HG03280 (cell line): ENCODE results near the gene MINDY4.
"Not testable (repeated sequence)": the region's sequence is repeated elsewhere in the genome, so short reads cannot be mapped to it uniquely, and the experiment has no call there.

Source experiments
- ATAC-seq: cut with Tn5 transposase; IDR thresholded peaks from one replicate; pipeline ENCODE4 v1.9.1; 2021; ENCODE audit warnings: mild to moderate bottlenecking, moderate library complexity; ENCODE audit not compliant: unreplicated experiment

Gene MINDY4

GRCh38 chr7:30829471-30829870 is 58.3 kb downstream of the MINDY4 start:
- no peak for ATAC-seq

GRCh38 chr7:30831227-30831626 is 60.0 kb downstream of the MINDY4 start:
- no peak for ATAC-seq

DNA sequence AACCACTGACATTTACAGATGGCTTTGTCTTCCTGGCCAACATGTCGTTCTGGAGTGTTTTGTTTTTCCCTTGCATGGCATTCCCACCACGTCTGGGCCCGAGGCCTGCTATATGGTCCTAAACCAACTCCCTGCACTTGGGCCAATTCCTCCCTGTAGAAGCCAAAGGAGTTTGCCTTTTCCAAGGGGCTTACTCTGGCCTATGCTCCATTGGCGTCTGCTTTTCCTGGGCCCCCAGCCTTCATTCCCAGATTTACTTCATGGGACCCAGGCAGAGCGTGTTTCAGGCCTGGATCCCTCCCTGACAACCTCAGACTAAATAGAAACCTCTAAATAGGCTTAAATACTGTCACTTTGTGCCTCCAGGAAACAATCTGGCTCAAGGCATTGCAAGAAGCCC is 60.7 kb downstream of the MINDY4 start:
- no peak for ATAC-seq

DNA sequence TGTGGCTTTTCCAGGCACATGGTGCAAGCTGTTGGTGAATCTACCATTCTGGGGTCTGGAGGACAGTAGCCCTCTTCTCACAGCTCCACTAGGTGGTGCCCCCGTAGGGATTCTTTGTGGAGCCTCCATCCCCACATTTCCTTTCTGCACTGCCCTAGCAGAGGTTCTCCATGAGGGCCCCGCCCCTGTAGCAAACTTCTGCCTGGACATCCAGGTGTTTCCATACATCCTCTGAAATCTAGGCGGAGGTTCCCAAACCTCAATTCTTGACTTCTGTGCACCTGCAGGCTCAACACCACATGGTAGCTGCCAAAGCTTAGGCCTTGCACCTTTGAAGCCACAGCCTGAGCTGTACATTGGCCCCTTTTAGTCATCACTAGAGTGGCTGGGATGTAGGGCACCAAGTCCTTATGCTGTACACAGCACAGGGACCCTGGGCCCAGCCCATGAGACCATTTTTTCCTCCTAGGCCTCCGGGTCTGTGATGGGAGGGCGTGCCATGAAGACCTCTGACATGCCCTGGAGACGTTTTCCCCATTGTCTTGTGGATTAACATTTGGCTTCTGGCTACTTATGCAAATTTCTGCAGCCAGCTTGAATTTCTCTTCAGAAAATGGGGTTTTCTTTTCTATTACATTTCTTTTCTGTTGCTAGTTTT is 62.9 kb downstream of the MINDY4 start:
- ATAC-seq, result not testable (repeated sequence)

- ATAC-seq, result no peak
Measured at GRCh38 chr7:30835396-30835915, 64.2 kb downstream of the MINDY4 start.

DNA sequence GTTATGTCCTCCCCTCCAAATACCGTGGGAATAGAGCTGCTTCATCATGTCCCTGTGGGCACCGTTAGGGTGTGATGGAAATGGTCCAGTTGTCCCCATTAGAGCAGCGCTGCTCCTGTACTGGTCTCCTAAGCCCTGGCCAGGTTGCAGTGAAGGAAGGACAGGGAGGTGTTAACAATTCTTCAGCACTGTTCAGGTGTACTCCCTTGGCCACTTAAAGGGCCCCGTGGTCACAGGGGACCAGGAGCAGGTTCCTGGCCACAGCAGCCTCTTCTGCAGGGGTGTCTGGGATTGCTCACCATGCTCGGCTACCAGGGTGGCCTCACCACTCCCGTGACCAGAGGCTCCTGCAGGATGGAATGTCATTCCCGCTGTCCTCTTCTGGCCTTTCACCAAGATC is 65.8 kb downstream of the MINDY4 start:
- no peak for ATAC-seq

DNA sequence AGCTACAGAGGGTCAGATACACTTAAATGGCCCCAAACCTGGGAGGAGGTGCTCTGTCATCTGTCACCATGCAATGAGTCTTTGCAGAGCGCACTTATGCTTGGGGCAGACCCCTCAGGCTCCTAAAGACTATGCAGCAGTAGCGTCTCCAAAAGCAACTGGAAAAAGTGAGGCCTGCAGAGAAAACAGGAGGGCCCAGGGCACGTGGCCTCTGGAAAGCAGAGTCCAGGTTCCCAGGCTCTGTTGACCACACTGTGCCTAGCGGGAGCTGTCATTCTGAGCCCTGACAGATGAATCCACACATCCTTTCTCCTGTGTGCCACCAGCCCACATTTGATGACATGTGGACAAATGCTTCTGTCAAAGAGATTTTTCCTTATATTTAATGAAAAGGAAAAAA is 66.4 kb downstream of the MINDY4 start:
- no peak for ATAC-seq

DNA sequence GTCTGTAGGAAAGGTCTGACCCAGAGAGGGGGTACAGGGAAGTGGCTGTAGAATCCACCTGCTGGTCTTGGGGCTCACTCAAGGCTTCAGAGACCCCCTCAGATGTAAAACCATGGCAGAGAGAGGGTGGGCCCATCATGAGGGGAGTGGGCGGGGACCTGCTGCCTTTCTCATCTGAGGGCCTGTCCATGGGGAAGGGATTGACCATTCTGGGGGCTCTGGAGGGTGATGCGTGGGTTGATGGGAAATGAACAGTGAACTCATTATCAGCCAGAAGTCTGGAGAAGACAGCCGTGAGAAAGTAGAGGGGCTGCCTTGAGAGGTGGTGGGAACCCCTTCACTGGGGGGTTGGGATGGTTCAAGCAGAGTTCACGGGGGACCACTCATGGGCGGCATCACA is 66.8 kb downstream of the MINDY4 start:
- no peak for ATAC-seq

- no peak for ATAC-seq
Measured at GRCh38 chr7:30840141-30841024, 69.2 kb downstream of the MINDY4 start.

DNA sequence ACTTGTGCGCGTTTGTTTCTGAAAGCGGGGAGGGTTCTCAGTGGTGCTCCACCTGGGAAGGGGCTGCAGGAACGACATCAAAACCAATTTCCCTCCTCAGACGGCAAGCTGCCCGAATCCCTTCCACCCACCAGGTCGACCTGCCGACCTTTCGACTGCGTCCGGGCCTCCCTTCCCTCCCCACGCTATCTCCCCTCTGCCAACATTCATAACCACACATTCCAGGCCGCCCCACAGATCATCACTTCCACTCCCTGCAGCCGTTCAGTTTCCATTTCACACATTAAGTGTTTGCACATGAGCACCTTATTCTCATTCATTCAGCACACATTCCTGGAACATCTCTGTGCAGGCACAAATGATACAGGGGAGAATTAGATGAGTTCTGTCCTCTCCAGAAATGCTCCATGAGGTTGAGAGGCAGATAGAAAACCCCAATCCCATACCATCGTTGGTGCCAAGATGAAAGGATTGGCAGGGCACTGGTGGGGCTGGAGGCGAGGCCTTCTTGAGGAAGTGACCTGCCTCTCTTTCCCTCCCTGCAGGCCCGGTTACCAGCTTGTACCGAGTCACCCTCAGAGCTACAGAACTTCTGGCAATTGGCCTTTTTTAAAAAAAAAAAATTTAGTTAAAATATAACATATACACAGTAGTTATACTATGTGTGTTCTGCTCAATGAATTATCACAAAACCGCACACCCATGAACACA is 70.0 kb downstream of the MINDY4 start:
- no peak for ATAC-seq

GRCh38 chr7:30841801-30842541 is 70.8 kb downstream of the MINDY4 start:
- no peak for ATAC-seq

- ATAC-seq, result no peak
Measured at GRCh38 chr7:30842542-30843451, 71.6 kb downstream of the MINDY4 start.

DNA sequence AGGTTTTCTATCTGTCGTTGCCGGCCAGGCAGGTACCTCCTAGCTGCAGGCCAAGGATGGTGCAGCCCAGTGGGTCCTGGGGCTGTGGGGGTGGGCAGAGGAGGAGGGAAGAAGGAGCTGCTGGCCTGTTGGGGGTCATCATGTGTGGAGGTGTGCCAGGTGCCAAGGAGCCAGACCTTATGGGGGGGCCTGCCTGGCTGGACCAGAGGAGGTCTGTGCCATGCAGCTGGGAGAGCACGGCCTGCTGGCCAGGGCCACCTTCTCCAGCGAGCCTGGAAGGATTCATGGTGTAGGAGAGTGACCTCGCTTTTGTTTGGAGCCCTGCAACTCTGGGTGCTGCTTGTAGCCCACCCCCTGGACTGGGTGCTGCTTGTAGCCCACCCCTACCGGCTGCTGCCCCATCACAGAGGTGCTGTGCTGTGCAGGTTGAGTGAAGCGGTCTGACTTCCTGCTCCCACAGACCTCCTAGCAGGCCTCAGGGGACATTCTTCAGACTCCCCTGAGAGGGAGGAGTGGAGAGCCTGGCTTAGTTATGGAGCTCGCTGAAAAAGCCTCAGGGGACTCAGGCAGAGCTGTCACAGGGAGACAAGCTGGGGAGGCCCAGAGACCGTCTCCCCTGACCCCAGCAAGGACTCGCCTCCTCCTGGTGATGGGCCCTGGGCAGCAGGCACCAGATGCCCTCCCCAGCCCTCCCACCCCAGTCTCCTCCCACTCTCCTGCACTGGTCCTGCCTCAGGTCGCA is 72.7 kb downstream of the MINDY4 start:
- ATAC-seq, result no peak

- no peak for ATAC-seq
Measured at GRCh38 chr7:30844483-30844874, 73.3 kb downstream of the MINDY4 start.

DNA sequence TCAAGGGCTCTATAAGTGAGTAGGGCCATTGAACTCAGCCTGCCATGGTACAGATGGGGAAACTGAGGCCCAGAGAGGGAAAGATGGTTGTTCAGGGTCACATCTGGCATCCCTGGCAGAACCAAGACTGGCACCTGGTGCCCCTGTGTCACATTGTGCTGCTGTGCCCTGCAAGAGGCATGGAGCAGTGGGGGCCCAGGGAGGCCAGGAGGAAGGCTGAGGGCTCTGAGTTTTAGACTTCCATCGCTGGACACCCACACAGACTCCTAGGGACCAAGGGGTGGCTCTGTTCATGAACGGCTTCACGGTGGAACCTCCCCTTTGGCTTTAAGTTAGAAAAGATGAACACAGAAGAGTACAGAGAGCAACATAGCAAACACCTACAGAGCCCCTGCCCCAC is 73.7 kb downstream of the MINDY4 start:
- ATAC-seq, result no peak

DNA sequence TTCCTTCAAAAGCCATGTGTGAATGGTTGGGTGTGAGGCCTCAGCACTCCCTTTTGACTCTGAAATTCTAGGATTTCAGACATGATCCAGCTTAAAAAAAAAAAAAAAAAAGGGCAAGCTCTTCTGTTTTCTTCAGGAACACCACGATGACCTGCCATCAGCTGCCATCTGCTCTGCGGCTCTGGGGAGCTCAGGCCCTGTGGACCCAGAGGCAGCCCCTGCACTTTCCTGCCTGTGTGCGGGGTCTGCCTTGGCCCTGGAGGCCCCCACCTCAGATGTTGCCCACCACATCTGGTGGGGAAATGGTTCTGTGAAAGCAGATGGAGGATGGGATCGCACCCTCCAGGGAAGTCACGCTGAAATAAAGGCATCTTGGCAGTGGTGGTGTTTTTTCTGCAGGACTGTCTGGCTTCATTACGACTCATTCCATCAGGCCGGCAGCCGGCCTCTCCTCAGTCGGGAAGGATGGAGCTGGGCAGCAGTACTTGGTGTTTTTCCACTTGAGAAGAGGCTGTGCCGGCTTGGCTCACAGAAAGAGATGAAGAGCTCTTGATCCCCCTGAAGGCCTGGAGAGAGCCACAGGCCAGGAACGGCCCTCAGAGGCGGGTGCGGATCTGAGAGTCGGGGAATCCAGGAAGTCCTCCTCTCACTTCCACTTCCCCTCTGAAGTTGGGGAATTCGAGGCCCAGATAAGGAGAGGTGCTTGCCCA is 74.4 kb downstream of the MINDY4 start:
- no peak for ATAC-seq

GRCh38 chr7:30846378-30846777 is 75.2 kb downstream of the MINDY4 start:
- no peak for ATAC-seq

DNA sequence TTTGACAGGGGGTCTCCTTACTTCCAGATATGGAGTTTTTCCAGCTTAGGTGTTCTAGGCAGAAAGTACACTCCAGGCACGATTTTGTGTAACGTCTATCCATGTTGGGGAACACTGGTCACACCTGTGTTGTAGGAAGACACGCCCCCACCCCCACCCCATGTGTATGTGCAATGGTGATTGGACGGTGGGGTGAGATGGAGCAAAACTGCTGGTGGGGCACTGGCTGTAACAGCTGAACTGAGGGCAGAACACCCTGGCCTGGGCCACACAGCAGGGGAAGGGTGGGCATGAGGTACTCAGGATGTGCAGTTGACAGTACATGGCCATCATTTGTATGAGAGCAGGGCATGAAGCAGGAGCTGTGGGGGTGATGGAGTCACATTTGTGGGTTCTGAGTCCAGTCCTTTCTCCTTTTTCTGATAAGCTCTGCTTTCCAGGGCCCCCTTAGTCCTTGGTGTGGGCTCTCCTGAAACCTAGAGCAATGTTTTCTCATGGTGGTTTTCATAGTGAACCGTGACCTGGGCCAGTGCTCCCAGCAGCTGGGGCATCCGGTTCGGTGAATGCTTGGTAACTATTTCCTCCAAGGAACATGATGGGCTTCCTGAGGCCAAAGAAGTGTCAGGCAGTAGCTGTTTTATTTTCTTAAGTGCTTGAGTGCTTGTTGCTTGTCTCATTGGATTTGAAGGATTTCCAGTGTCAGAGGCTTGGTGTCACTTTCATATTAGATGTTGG is 77.1 kb downstream of the MINDY4 start:
- ATAC-seq, result no peak
